HCT116 (cell line): ENCODE data around the gene TRMT61B. TPM values are rescaled to one million over a fixed set of nuclear protein-coding genes. Genes with fewer than 3 reads are reported as not detected.

ENCODE experiments used
- ATAC-seq: fragments of 200-7000 bp; cut with Tn5 transposase; 2 replicates; pipeline ENCODE4 v1.9.1; 2020; ENCODE audit warnings: mild to moderate bottlenecking, moderate library complexity
- BruUV-seq: library from RNA; stranded (reverse); fragments of 400-500 nt; replicated peaks from 2 replicates; lab custom pipeline; 2021; lab: Mats Ljungman, UMichigan
- CTCF ChIA-PET: fragments of 300-600 bp; sonication (Branson Sonifier 250); formaldehyde crosslinking; loops from one replicate; lab custom pipeline; 2021; ENCODE audit warnings: antibody characterized with exemption; lab: Charles Lee
- POLR2A ChIA-PET: fragments of 300-600, 350-600 bp; sonication (Branson Sonifier 250); formaldehyde crosslinking; loops from one replicate; lab custom pipeline; 2021; ENCODE audit warnings: antibody characterized with exemption; lab: Charles Lee
- RAD21 ChIA-PET, 2 experiments: fragments of 300-600 bp; sonication (Branson Sonifier 250); formaldehyde crosslinking; loops; one replicate each; lab custom pipeline; 2023; ENCODE audit warnings: low total read pairs in 2 of 2; ENCODE audit not compliant: uncharacterized antibody in 2 of 2, unreplicated experiment in 2 of 2, low non-redundant PET in 1 of 2; lab: Charles Lee
- DNase-seq: peaks from one replicate; pipeline ENCODE4 v3.0.0-alpha.2; 2010; ENCODE audit warnings: low read depth, low spot score
- H2AFZ ChIP-seq: fragments of 200-600 bp; shearing (Covaris generic), sonication (generic); 2 replicates; pipeline ENCODE4 v1.6.1; 2017; ENCODE audit warnings: low read depth, mixed run types, mixed read lengths, antibody characterized with exemption, low read length; ENCODE audit not compliant: poor library complexity, severe bottlenecking
- H3K27ac ChIP-seq: 2 replicates; pipeline ENCODE4 v1.5.1; 2012; ENCODE audit warnings: low read depth, low read length
- H3K27me3 ChIP-seq: fragments of 200-600 bp; sonication (generic); 2 replicates; pipeline ENCODE4 v1.6.1; 2016; ENCODE audit warnings: mixed run types, low read length, mixed read lengths; ENCODE audit not compliant: insufficient read depth
- H3K36me3 ChIP-seq, 2 experiments: fragments of 200-500 bp in 1 of 2; fragments of 200-600 bp in 1 of 2; sonication (Bioruptor generic) in 1 of 2; sonication (generic) in 1 of 2; 2 replicates each; pipeline versions ENCODE4 v1.5.1 to v1.6.1; 2014 to 2016; ENCODE audit warnings: low read length in 2 of 2, inconsistent platforms in 1 of 2, mixed read lengths in 1 of 2, mixed run types in 1 of 2; ENCODE audit not compliant: insufficient read depth in 2 of 2, control insufficient read depth in 1 of 2
- H3K4me1 ChIP-seq, 2 experiments: fragments of 200-600 bp in 1 of 2; sonication (generic) in 1 of 2; 2 replicates each; pipeline versions ENCODE4 v1.5.1 to v1.6.1; 2012 to 2017; ENCODE audit warnings: low read length in 2 of 2, inconsistent platforms in 1 of 2, mild to moderate bottlenecking in 1 of 2, mixed read lengths in 1 of 2, mixed run types in 1 of 2, moderate library complexity in 1 of 2; ENCODE audit not compliant: insufficient read depth in 2 of 2, control insufficient read depth in 1 of 2
- H3K4me2 ChIP-seq: fragments of 200-600 bp; sonication (generic); 2 replicates; pipeline ENCODE4 v1.6.1; 2017; ENCODE audit warnings: mixed run types, low read length, mixed read lengths
- H3K4me3 ChIP-seq, 2 experiments: fragments of 200-600 bp in 1 of 2; sonication (generic) in 1 of 2; replicated peaks in 1 of 2; 2 replicates each; pipeline ENCODE4 v1.5.1; 2011 to 2016; ENCODE audit warnings: low read length in 2 of 2, control low read depth in 1 of 2, low read depth in 1 of 2, mild to moderate bottlenecking in 1 of 2, mixed read lengths in 1 of 2, mixed run types in 1 of 2
- H3K79me2 ChIP-seq: fragments of 200-600 bp; sonication (generic); 2 replicates; pipeline ENCODE4 v1.6.1; 2017; ENCODE audit warnings: mild to moderate bottlenecking, mixed run types, low read length, moderate library complexity, mixed read lengths; ENCODE audit not compliant: insufficient read depth
- H3K9ac ChIP-seq: fragments of 200-600 bp; sonication (generic); 2 replicates; pipeline ENCODE4 v1.6.1; 2016; ENCODE audit warnings: low read length, mixed read lengths
- H3K9me2 ChIP-seq: fragments of 200-600 bp; sonication (generic), shearing (Covaris generic); 2 replicates; pipeline ENCODE4 v1.6.1; 2017; ENCODE audit warnings: mixed run types, mild to moderate bottlenecking, moderate library complexity; ENCODE audit not compliant: insufficient read depth
- H3K9me3 ChIP-seq, 2 experiments: fragments of 200-500 bp in 1 of 2; fragments of 200-600 bp in 1 of 2; sonication (Bioruptor generic) in 1 of 2; sonication (generic) in 1 of 2; 2 replicates each; pipeline ENCODE4 v1.6.1; 2014 to 2017; ENCODE audit warnings: low read length in 2 of 2, mixed read lengths in 2 of 2, inconsistent platforms in 1 of 2, low read depth in 1 of 2, mild to moderate bottlenecking in 1 of 2, mixed run types in 1 of 2, moderate library complexity in 1 of 2; ENCODE audit not compliant: control insufficient read depth in 1 of 2, insufficient read depth in 1 of 2
- H4K20me1 ChIP-seq: fragments of 200-600 bp; sonication (generic), shearing (Covaris generic); 2 replicates; pipeline ENCODE4 v1.6.1; 2017; ENCODE audit warnings: mixed run types, mild to moderate bottlenecking, moderate library complexity; ENCODE audit not compliant: insufficient read depth
- CBX3 ChIP-seq: IDR thresholded peaks from 2 replicates; pipeline ENCODE4 v1.6.1; 2012; ENCODE audit warnings: low read depth
- CEBPB ChIP-seq: IDR thresholded peaks from 2 replicates; pipeline ENCODE4 v1.6.1; 2012; ENCODE audit warnings: low read depth
- EGR1 ChIP-seq: IDR thresholded peaks from 2 replicates; pipeline ENCODE4 v1.6.1; 2012; ENCODE audit warnings: low read depth
- EZH2 ChIP-seq: fragments of 200-600 bp; sonication (generic); IDR thresholded peaks from 2 replicates; pipeline ENCODE4 v1.6.1; 2017; ENCODE audit warnings: antibody characterized with exemption, mixed run types
- EZH2phosphoT487 ChIP-seq: fragments of 200-600 bp; IDR thresholded peaks from 2 replicates; pipeline ENCODE4 v1.6.1; 2018; ENCODE audit warnings: antibody characterized with exemption, borderline replicate concordance
- FOSL1 ChIP-seq: IDR thresholded peaks from 2 replicates; pipeline ENCODE4 v1.6.1; 2012; ENCODE audit warnings: low read depth
- JUND ChIP-seq: IDR thresholded peaks from 2 replicates; pipeline ENCODE4 v1.6.1; 2012
- POLR2A ChIP-seq: IDR thresholded peaks from 2 replicates; pipeline ENCODE4 v1.7.0; 2011; ENCODE audit warnings: borderline replicate concordance; ENCODE audit not compliant: insufficient read depth, insufficient read length; ENCODE audit errors: extremely low read depth
- POLR2AphosphoS5 ChIP-seq: IDR thresholded peaks from 2 replicates; pipeline ENCODE4 v1.6.1; 2011; ENCODE audit warnings: mild to moderate bottlenecking, low read depth, low read length, moderate library complexity
- RAD21 ChIP-seq: IDR thresholded peaks from 2 replicates; pipeline ENCODE4 v1.6.1; 2012; ENCODE audit warnings: low read depth, mild to moderate bottlenecking
- SIN3A ChIP-seq: IDR thresholded peaks from 2 replicates; pipeline ENCODE4 v1.6.1; 2012; ENCODE audit warnings: low read depth
- SP1 ChIP-seq: IDR thresholded peaks from 2 replicates; pipeline ENCODE4 v1.6.1; 2012; ENCODE audit warnings: low read depth
- SRF ChIP-seq: IDR thresholded peaks from 2 replicates; pipeline ENCODE4 v1.6.1; 2012; ENCODE audit warnings: low read depth
- TCF7L2 ChIP-seq: IDR thresholded peaks from 2 replicates; pipeline ENCODE4 v1.7.0; 2011; ENCODE audit warnings: borderline replicate concordance, inconsistent platforms; ENCODE audit not compliant: insufficient read depth, insufficient read length; ENCODE audit errors: extremely low read depth
- YY1 ChIP-seq: IDR thresholded peaks from 2 replicates; pipeline ENCODE4 v1.6.1; 2011; ENCODE audit warnings: low read length, low read depth, moderate library complexity, mild to moderate bottlenecking; ENCODE audit not compliant: insufficient replicate concordance; ENCODE audit errors: extremely low read depth
- ZNF274 ChIP-seq: fragments of 200-500 bp; sonication (Bioruptor generic); IDR thresholded peaks from 2 replicates; pipeline ENCODE4 v1.6.1; 2014; ENCODE audit warnings: mild to moderate bottlenecking, low read depth, low read length, inconsistent platforms
- intact Hi-C: fragments of 100-400 bp; cut with micrococcal nuclease; formaldehyde crosslinking; loops from 2 replicates; pipeline ENCODE4 v1.10.0; 2022
- total RNA-seq: library from RNA; stranded (reverse); gene quantifications from one replicate; pipeline ENCODE4 v1.2.1, GENCODE V29; 2021; ENCODE audit not compliant: unreplicated experiment
- TF ChIP-seq, protein P1 (sequence below): IDR thresholded peaks from 2 replicates; pipeline ENCODE4 v1.6.1; 2012
- TF ChIP-seq, protein P2 (sequence below), 3 experiments: fragments of 200-600 bp in 1 of 3; sonication (generic) in 1 of 3; IDR thresholded peaks in 2 of 3; conservative IDR thresholded peaks in 1 of 3; 2 replicates each; pipeline ENCODE4 v1.5.1; 2012 to 2017; ENCODE audit warnings: low read depth in 2 of 3, low read length in 2 of 3, antibody characterized with exemption in 1 of 3, borderline replicate concordance in 1 of 3, control low read depth in 1 of 3, mild to moderate bottlenecking in 1 of 3, mixed read lengths in 1 of 3, mixed run types in 1 of 3, moderate library complexity in 1 of 3; ENCODE audit not compliant: insufficient read depth in 1 of 3
- TF ChIP-seq, protein P3 (sequence below): IDR thresholded peaks from 2 replicates; pipeline ENCODE4 v1.6.1; 2011; ENCODE audit warnings: mild to moderate bottlenecking, low read length, moderate library complexity; ENCODE audit not compliant: insufficient replicate concordance; ENCODE audit errors: extremely low read depth
- TF ChIP-seq, protein P4 (sequence below): IDR thresholded peaks from 2 replicates; pipeline ENCODE4 v1.6.1; 2012; ENCODE audit warnings: low read depth

The TRMT61B gene
- total RNA-seq, 1 experiment from 2014 or later: 12.8 TPM

DNA sequence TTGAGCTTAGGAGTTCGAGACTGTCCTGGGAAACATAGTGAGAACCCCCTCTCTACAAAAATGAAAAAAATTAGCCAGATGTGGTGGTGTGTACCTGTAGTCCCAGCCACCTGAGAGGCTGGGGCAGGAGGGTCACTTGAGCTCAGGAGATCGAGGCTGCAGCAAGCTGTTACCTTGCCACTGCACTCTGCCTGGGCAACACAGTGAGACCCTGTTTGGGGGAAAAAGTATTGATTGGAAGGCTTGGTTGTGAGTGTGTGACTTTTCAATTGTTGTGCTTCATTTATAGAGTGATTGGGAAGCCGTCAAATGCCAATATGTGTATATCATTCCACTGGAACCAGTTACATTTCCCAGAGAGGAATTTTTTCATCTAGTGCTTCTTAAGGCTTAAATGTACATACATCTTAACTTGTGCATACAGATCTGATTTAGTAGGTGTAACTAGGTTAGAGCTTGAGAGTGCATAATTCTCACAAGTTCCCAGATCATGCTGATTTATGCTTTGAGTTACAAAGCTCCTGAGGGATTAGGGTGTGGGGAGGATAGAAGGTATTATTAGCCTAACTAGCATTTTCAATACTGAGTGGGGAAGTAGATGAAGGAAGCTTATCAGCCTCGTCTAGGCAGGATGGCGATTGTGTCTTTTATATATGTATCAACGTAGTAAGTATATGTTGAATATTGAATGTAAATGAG, 39.7 kb upstream of the TRMT61B start:
- Histone ChIP-seq H3K9me2 (no peaks in the 10 kb centered on the region), H2AFZ (no peak overlapping the region)
- CTCF ChIA-PET: no interaction called here

More for the DNA sequence above, 39.7 kb upstream of the TRMT61B start:
- Histone ChIP-seq H3K27ac (no peak overlapping the region), H4K20me1 (peaks cover 35% of the 10 kb centered on the region), H3K36me3 (peaks cover 57 to 67% of the 10 kb centered on the region in 2 experiments), H3K4me1 (no peaks in the 10 kb centered on the region), H3K9ac (no peak overlapping the region), H3K4me2 (no peak overlapping the region), H3K79me2 (peaks cover 100% of the 10 kb centered on the region), H3K27me3 (no peaks in the 10 kb centered on the region), H3K4me3 (no peak overlapping the region), H3K9me3 (no peaks in the 10 kb centered on the region)
- DNase-seq (no peak), ATAC-seq (no peak)
- no TSS peak for BruUV-seq
- POLR2A ChIA-PET: interaction anchor here (1.0 kb wide), 1 partner anchor 16 kb away, joined by 4 read pairs; the partner anchor contains the start of gene WDR43
- RAD21 ChIA-PET: no interaction called here
- TF ChIP-seq SRF (no peak), EZH2phosphoT487 (no peak), TCF7L2 (no peak), EGR1 (no peak), JUND (no peak), CBX3 (no peak), CEBPB (no peak), EZH2 (no peak), SP1 (no peak), YY1 (no peak), RAD21 (no peak), POLR2A (no peak), FOSL1 (no peak), SIN3A (no peak), POLR2AphosphoS5 (no peak), ZNF274 (no peak)
- TF ChIP-seq, protein P1, sequence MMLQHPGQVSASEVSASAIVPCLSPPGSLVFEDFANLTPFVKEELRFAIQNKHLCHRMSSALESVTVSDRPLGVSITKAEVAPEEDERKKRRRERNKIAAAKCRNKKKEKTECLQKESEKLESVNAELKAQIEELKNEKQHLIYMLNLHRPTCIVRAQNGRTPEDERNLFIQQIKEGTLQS: no peak
- TF ChIP-seq, protein P2, sequence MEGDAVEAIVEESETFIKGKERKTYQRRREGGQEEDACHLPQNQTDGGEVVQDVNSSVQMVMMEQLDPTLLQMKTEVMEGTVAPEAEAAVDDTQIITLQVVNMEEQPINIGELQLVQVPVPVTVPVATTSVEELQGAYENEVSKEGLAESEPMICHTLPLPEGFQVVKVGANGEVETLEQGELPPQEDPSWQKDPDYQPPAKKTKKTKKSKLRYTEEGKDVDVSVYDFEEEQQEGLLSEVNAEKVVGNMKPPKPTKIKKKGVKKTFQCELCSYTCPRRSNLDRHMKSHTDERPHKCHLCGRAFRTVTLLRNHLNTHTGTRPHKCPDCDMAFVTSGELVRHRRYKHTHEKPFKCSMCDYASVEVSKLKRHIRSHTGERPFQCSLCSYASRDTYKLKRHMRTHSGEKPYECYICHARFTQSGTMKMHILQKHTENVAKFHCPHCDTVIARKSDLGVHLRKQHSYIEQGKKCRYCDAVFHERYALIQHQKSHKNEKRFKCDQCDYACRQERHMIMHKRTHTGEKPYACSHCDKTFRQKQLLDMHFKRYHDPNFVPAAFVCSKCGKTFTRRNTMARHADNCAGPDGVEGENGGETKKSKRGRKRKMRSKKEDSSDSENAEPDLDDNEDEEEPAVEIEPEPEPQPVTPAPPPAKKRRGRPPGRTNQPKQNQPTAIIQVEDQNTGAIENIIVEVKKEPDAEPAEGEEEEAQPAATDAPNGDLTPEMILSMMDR (IDR thresholded peaks at IDR 0.05 in 2 of 3, conservative IDR thresholded peaks at IDR 0.05 in 1 of 3; ENCODE audit: borderline replicate concordance in 1 of 3, insufficient read depth in 1 of 3, low read depth in 2 of 3, low read length in 2 of 3): no peak
- TF ChIP-seq, protein P3, sequence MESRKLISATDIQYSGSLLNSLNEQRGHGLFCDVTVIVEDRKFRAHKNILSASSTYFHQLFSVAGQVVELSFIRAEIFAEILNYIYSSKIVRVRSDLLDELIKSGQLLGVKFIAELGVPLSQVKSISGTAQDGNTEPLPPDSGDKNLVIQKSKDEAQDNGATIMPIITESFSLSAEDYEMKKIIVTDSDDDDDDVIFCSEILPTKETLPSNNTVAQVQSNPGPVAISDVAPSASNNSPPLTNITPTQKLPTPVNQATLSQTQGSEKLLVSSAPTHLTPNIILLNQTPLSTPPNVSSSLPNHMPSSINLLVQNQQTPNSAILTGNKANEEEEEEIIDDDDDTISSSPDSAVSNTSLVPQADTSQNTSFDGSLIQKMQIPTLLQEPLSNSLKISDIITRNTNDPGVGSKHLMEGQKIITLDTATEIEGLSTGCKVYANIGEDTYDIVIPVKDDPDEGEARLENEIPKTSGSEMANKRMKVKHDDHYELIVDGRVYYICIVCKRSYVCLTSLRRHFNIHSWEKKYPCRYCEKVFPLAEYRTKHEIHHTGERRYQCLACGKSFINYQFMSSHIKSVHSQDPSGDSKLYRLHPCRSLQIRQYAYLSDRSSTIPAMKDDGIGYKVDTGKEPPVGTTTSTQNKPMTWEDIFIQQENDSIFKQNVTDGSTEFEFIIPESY: no peak
- TF ChIP-seq, protein P4, sequence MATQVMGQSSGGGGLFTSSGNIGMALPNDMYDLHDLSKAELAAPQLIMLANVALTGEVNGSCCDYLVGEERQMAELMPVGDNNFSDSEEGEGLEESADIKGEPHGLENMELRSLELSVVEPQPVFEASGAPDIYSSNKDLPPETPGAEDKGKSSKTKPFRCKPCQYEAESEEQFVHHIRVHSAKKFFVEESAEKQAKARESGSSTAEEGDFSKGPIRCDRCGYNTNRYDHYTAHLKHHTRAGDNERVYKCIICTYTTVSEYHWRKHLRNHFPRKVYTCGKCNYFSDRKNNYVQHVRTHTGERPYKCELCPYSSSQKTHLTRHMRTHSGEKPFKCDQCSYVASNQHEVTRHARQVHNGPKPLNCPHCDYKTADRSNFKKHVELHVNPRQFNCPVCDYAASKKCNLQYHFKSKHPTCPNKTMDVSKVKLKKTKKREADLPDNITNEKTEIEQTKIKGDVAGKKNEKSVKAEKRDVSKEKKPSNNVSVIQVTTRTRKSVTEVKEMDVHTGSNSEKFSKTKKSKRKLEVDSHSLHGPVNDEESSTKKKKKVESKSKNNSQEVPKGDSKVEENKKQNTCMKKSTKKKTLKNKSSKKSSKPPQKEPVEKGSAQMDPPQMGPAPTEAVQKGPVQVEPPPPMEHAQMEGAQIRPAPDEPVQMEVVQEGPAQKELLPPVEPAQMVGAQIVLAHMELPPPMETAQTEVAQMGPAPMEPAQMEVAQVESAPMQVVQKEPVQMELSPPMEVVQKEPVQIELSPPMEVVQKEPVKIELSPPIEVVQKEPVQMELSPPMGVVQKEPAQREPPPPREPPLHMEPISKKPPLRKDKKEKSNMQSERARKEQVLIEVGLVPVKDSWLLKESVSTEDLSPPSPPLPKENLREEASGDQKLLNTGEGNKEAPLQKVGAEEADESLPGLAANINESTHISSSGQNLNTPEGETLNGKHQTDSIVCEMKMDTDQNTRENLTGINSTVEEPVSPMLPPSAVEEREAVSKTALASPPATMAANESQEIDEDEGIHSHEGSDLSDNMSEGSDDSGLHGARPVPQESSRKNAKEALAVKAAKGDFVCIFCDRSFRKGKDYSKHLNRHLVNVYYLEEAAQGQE: no peak
- TF ChIP-seq, all 23 proteins: peak for 0
- intact Hi-C loops: no loop called here
